Liver (tissue), 9 donors: ENCODE results near the gene SH3PXD2A. TPM values are rescaled to one million over a fixed set of nuclear protein-coding genes. Genes with fewer than 3 reads are reported as not detected.

Source experiments
- DNase-seq: peaks from one replicate; pipeline ENCODE4 v3.0.0-alpha.2; 2017; ENCODE audit warnings: low spot score
- H3K27ac ChIP-seq, 2 donors: one replicate each; pipeline ENCODE4 v1.7.0; 2013; ENCODE audit warnings: inconsistent platforms in 2 of 2, low read length in 2 of 2, control low read depth in 1 of 2, low read depth in 1 of 2, mild to moderate bottlenecking in 1 of 2
- H3K27me3 ChIP-seq, 4 donors: one replicate each; pipeline versions ENCODE4 v1.6.1 to v1.7.0; 2013; ENCODE audit warnings: low read length in 3 of 4, inconsistent platforms in 1 of 4, mild to moderate bottlenecking in 1 of 4, moderate library complexity in 1 of 4; ENCODE audit not compliant: control insufficient read depth in 4 of 4, insufficient read depth in 4 of 4
- H3K36me3 ChIP-seq, 4 donors: one replicate each; pipeline versions ENCODE4 v1.6.1 to v1.7.0; 2013; ENCODE audit warnings: low read length in 3 of 4, mild to moderate bottlenecking in 3 of 4, low read depth in 1 of 4, moderate library complexity in 1 of 4; ENCODE audit not compliant: control insufficient read depth in 4 of 4, insufficient read depth in 3 of 4
- H3K4me1 ChIP-seq, 4 donors: one replicate each; pipeline versions ENCODE4 v1.6.1 to v1.7.0; 2013; ENCODE audit warnings: low read length in 3 of 4, mild to moderate bottlenecking in 3 of 4, moderate library complexity in 1 of 4; ENCODE audit not compliant: control insufficient read depth in 4 of 4, insufficient read depth in 4 of 4
- H3K4me3 ChIP-seq, 3 donors: one replicate each; pipeline versions ENCODE4 v1.6.1 to v1.7.0; 2013; ENCODE audit warnings: low read length in 3 of 3, control low read depth in 1 of 3, low read depth in 1 of 3, mild to moderate bottlenecking in 1 of 3
- H3K9ac ChIP-seq, 2 donors: one replicate each; pipeline ENCODE4 v1.7.0; 2013; ENCODE audit warnings: low read length in 2 of 2, mild to moderate bottlenecking in 2 of 2, moderate library complexity in 2 of 2, control low read depth in 1 of 2, low read depth in 1 of 2
- H3K9me3 ChIP-seq, 4 donors: one replicate each; pipeline versions ENCODE4 v1.6.1 to v1.7.0; 2013; ENCODE audit warnings: low read length in 3 of 4; ENCODE audit not compliant: control insufficient read depth in 4 of 4
- EGR1 ChIP-seq, 2 donors: IDR thresholded peaks; 2 replicates each; pipeline ENCODE4 v1.6.1; 2016 to 2018; ENCODE audit warnings: antibody characterized with exemption in 2 of 2, low read depth in 2 of 2
- FOXA2 ChIP-seq: IDR thresholded peaks from 2 replicates; pipeline ENCODE4 v1.6.1; 2016; ENCODE audit warnings: antibody characterized with exemption
- GABPA ChIP-seq, 2 donors: IDR thresholded peaks in 1 of 2; conservative IDR thresholded peaks in 1 of 2; 2 replicates each; pipeline ENCODE4 v1.6.1; 2016; ENCODE audit warnings: antibody characterized with exemption in 2 of 2, mild to moderate bottlenecking in 1 of 2, moderate library complexity in 1 of 2
- HNF4A ChIP-seq, 2 donors: conservative IDR thresholded peaks; 2 replicates each; pipeline ENCODE4 v1.6.1; 2016; ENCODE audit warnings: antibody characterized with exemption in 2 of 2, mild to moderate bottlenecking in 2 of 2
- HNF4G ChIP-seq: IDR thresholded peaks from 2 replicates; pipeline ENCODE4 v1.6.1; 2016; ENCODE audit warnings: antibody characterized with exemption
- JUND ChIP-seq, 2 donors: IDR thresholded peaks; 2 replicates each; pipeline ENCODE4 v1.6.1; 2016; ENCODE audit warnings: antibody characterized with exemption in 2 of 2
- NR2F2 ChIP-seq: IDR thresholded peaks from 2 replicates; pipeline ENCODE4 v1.6.1; 2016; ENCODE audit warnings: antibody characterized with exemption
- RAD21 ChIP-seq, 2 donors: IDR thresholded peaks; 2 replicates each; pipeline ENCODE4 v1.6.1; 2016; ENCODE audit warnings: antibody characterized with exemption in 2 of 2, mild to moderate bottlenecking in 2 of 2
- RXRA ChIP-seq, 2 donors: IDR thresholded peaks; 2 replicates each; pipeline ENCODE4 v1.6.1; 2017 to 2018; ENCODE audit warnings: antibody characterized with exemption in 2 of 2, mild to moderate bottlenecking in 1 of 2
- SP1 ChIP-seq: IDR thresholded peaks from 2 replicates; pipeline ENCODE4 v1.6.1; 2018; ENCODE audit warnings: antibody characterized with exemption, mild to moderate bottlenecking
- TAF1 ChIP-seq: conservative IDR thresholded peaks from 2 replicates; pipeline ENCODE4 v1.6.1; 2016; ENCODE audit warnings: antibody characterized with exemption, mild to moderate bottlenecking
- YY1 ChIP-seq: IDR thresholded peaks from 2 replicates; pipeline ENCODE4 v1.6.1; 2016; ENCODE audit warnings: antibody characterized with exemption, mild to moderate bottlenecking
- WGBS: extraction: QIAGEN DNeasy Blood & Tissue Kit; methylation state at CpG from one replicate; pipeline ENCODE4 v1.1.7; 2013; 5-methylcytosine and 5-hydroxymethylcytosine counted together
- polyA plus RNA-seq, 2 donors: library from polyadenylated mRNA; stranded (reverse) in 1 of 2; unstranded in 1 of 2; fragments of 200-250 nt in 1 of 2; fragments of >200 nt in 1 of 2; fragmentation: Nextera tagmentation in 1 of 2; extraction: Ambion mirVana in 1 of 2; gene quantifications; one replicate each; pipeline versions ENCODE4 v1.2.1 to v1.2.3, GENCODE V29; 2013 to 2015
- total RNA-seq, 2 donors: library from RNA; depleted of rRNA; stranded (reverse); fragments of >200 nt; gene quantifications; one replicate each; pipeline ENCODE4 v1.2.3, GENCODE V29; 2014
- TF ChIP-seq, protein P1 (sequence below): IDR thresholded peaks from 2 replicates; pipeline ENCODE4 v1.6.1; 2016; ENCODE audit warnings: antibody characterized with exemption, mild to moderate bottlenecking
- TF ChIP-seq, protein P2 (sequence below): IDR thresholded peaks from 2 replicates; pipeline ENCODE4 v1.6.1; 2016; ENCODE audit warnings: antibody characterized with exemption
- TF ChIP-seq, protein P3 (sequence below): IDR thresholded peaks from 2 replicates; pipeline ENCODE4 v1.6.1; 2016; ENCODE audit warnings: antibody characterized with exemption
- donor health status: healthy.
- donor health status: healthy.
- donor health status: healthy.
- donor health status: healthy.
- donor health status: healthy.

Gene SH3PXD2A
- total and polyA plus RNA-seq, 4 donors: 0.82 to 5.5 (median 3.9) TPM

DNA sequence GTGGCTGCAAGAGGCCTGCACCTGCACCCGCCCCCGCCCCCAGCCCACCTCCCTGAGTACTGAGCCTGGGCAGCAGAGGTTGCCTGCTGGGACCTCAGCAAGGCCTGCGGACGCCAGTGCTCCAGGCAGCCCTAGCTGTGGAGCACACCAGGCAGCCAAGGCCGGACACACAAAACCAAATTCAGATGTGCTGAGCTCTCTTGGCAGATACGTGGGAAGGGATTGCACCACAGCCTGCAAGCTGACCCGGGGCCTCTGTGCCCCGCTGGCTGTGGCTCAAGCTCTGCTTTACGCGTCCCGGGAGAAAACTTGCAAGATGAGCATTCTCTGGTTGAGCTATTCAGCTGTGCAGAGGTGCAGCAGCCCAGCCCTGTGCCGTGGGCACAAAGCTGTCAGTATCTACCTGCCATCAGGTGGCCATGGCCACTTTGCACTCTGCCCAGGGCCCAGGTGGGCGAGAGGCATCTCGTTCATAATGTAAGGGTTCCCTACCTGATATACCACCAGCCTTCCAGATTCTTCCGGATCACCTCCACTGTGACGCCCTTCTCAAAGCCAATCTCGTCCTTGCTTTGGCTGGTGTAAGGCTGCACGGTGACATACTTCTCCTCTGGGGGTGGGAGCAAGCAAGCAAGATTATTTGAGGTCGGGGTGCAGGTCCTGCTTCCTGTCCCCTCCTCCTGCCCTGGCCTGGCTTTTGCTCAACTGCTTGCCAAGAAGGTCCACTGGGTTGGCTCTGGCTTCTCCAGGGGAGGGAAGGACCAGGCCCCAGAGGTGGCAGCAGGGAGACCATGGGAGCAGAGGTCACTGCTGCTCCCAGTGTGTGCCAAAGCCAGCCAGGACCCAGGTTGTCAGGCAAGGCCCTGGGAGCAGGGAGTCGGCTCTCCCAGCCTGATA is 238.4 kb downstream of the SH3PXD2A start:
- TF ChIP-seq RXRA (IDR thresholded peaks at IDR 0.05): peak; percentile 66 to 67
- TF ChIP-seq JUND (IDR thresholded peaks at IDR 0.05): no peak
- peak in 1 of 2 donors; percentile 62 for TF ChIP-seq RAD21 (IDR thresholded peaks at IDR 0.05)
- TF ChIP-seq, protein P1, sequence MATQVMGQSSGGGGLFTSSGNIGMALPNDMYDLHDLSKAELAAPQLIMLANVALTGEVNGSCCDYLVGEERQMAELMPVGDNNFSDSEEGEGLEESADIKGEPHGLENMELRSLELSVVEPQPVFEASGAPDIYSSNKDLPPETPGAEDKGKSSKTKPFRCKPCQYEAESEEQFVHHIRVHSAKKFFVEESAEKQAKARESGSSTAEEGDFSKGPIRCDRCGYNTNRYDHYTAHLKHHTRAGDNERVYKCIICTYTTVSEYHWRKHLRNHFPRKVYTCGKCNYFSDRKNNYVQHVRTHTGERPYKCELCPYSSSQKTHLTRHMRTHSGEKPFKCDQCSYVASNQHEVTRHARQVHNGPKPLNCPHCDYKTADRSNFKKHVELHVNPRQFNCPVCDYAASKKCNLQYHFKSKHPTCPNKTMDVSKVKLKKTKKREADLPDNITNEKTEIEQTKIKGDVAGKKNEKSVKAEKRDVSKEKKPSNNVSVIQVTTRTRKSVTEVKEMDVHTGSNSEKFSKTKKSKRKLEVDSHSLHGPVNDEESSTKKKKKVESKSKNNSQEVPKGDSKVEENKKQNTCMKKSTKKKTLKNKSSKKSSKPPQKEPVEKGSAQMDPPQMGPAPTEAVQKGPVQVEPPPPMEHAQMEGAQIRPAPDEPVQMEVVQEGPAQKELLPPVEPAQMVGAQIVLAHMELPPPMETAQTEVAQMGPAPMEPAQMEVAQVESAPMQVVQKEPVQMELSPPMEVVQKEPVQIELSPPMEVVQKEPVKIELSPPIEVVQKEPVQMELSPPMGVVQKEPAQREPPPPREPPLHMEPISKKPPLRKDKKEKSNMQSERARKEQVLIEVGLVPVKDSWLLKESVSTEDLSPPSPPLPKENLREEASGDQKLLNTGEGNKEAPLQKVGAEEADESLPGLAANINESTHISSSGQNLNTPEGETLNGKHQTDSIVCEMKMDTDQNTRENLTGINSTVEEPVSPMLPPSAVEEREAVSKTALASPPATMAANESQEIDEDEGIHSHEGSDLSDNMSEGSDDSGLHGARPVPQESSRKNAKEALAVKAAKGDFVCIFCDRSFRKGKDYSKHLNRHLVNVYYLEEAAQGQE: peak; percentile 15
- TF ChIP-seq TAF1: no peak
- no peak for TF ChIP-seq EGR1 (IDR thresholded peaks at IDR 0.05; ENCODE audit: low read depth in 2 of 2)
- peak; percentile 70 for TF ChIP-seq SP1
- TF ChIP-seq, protein P2, sequence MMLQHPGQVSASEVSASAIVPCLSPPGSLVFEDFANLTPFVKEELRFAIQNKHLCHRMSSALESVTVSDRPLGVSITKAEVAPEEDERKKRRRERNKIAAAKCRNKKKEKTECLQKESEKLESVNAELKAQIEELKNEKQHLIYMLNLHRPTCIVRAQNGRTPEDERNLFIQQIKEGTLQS: no peak
- peak; percentile 59 to 65 for TF ChIP-seq HNF4A (conservative IDR thresholded peaks at IDR 0.05)
- TF ChIP-seq HNF4G: no peak
- peak; percentile 57 for TF ChIP-seq NR2F2
- no peak for DNase-seq

DNA sequence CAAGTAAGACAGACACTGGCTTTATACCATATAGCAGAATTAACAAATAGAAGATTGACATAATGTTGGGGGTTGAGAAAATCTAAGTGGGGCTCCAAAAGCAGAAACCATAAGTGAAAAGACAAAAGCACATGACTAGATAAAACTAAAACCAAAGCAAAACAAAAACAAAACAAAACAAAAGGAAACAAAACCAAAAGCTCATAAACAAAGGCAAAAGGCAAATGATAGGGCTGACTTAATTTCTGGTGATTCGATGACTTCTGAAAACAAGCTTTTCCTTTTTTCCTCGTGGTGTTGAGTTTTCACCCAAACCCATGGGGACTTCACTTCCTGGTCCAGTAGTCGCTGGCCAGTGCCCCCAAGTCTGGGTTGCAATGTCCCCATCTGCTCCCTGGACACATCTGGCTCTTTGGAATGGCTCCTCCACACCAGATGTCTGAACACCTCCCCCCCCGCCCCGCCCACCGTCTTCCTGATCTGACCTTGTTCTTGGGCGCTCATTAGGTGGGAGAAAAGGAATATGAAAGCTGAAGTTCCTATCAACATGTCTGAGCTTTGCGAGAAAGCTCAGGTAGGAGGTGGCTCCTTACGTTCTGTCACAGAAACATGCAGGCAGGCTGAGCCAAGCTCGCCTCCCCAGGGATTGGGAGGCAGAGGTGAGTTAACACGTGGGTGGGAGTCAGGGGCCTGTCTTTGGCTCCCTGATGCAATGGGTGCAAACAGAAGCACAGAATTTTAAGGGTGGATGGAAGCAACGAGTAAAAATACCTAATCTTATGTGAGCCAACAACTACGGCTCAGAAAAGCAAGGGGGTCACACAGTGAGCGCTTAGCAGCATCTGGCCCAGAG is 240.8 kb downstream of the SH3PXD2A start:
- TF ChIP-seq YY1 (no peak), GABPA (IDR thresholded peaks at IDR 0.05 in 1 of 2, conservative IDR thresholded peaks at IDR 0.05 in 1 of 2) (no peak), JUND (IDR thresholded peaks at IDR 0.05) (no peak), NR2F2 (no peak), EGR1 (IDR thresholded peaks at IDR 0.05; ENCODE audit: low read depth in 2 of 2) (no peak), TAF1 (no peak), FOXA2 (no peak), HNF4A (conservative IDR thresholded peaks at IDR 0.05) (no peak), RAD21 (IDR thresholded peaks at IDR 0.05) (no peak)
- TF ChIP-seq, protein P1: no peak
- TF ChIP-seq, protein P2: no peak
- TF ChIP-seq, protein P3, sequence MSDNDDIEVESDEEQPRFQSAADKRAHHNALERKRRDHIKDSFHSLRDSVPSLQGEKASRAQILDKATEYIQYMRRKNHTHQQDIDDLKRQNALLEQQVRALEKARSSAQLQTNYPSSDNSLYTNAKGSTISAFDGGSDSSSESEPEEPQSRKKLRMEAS: no peak
- H3K36me3 ChIP-seq: peaks cover 8 to 42% (median 30%) of the 10 kb centered on the region in 4 donors
- H3K9me3 ChIP-seq: no peaks in the 10 kb centered on the region
- peaks cover 20 to 36% (median 36%) of the 10 kb centered on the region in 4 donors for H3K4me1 ChIP-seq
- 87% methylated on average over 14 of the region's 14 CpGs for WGBS
- no peaks in the 10 kb centered on the region for H3K27me3 ChIP-seq
- H3K4me3 ChIP-seq: no peak overlapping the region
- H3K27ac ChIP-seq: peak overlapping the region in 1 of 2 donors; percentile 8
- H3K9ac ChIP-seq: no peak overlapping the region
- no peak for DNase-seq

More for the DNA sequence above, 238.4 kb downstream of the SH3PXD2A start:
- WGBS: 40% methylated on average over 20 of the region's 20 CpGs
- H3K4me1 ChIP-seq: peaks cover 20 to 55% (median 47%) of the 10 kb centered on the region in 4 donors
- no peak overlapping the region for H3K4me3 ChIP-seq
- no peak overlapping the region for H3K9ac ChIP-seq
- no peaks in the 10 kb centered on the region for H3K9me3 ChIP-seq
- peak overlapping the region; percentile 23 to 46 for H3K27ac ChIP-seq
- H3K27me3 ChIP-seq: no peaks in the 10 kb centered on the region
- peaks cover 0 to 33% (median 21%) of the 10 kb centered on the region in 4 donors for H3K36me3 ChIP-seq
